Glomerular endothelial cell (primary cell): Measurements from ENCODE around the gene RBSN. TPM values are rescaled to one million over a fixed set of nuclear protein-coding genes. Genes with fewer than 3 reads are reported as not detected.

ENCODE experiments used
- DNase-seq: peaks from one replicate; pipeline ENCODE4 v3.0.0-alpha.2; 2011; ENCODE audit warnings: low read depth, low spot score; ENCODE audit errors: extremely low read depth
- total RNA-seq: library from RNA; depleted of rRNA; stranded (reverse); fragments of >200 nt; gene quantifications from 2 replicates; pipeline ENCODE4 v1.2.3, GENCODE V29; 2015

RBSN gene
- total RNA-seq, 1 donor from 2014 or later, result 19.7 TPM

DNA sequence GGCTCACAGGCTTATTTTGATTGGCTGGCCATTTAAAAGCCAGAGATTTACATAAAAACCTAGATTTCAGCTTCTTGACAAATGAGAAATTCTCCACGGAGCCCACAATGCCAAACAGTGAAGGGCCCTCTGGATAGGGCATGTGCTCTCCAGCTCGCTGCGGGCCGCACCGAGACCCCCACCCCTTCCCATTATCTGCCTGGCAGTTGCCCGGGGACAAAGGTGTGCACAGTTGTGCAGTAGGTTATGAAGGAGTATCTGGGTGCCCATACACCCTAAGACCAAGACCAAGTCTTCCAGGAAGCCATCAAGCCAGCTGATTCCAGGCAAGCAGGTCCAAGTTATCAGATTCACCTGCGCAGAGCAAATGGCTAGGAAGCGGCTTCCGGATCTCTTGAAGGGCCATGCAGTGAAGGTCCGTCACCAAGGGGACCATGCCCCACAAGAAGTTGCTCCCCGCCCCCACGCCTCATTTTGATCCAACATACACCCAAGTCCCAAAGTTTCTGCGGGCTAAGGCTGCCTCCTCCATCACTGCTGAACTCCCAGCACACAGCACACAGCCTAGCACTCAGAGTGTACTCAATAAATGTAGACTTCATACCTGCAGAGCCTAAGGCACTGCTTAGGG, 35.2 kb downstream of the RBSN start:
- no peak for DNase-seq

DNA sequence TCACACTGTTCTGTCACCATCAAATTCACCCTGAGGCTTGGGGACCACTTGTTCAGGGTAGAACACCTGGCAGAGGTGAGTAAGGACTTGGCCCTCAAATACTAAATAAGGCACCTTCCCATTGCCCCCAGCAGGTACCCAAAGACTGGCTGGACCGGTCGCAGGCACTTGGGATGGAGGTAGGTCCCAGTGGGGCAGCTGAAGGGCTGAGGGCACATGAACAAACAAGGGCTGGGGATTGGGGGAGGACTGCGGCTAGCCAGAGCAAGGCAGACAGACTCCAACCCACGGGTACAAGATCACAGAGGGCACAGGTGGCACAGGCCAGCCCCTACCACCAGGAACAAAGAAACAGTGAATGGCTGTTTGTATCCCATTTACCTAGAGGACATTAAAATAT, 35.7 kb downstream of the RBSN start:
- DNase-seq, result no peak

DNA sequence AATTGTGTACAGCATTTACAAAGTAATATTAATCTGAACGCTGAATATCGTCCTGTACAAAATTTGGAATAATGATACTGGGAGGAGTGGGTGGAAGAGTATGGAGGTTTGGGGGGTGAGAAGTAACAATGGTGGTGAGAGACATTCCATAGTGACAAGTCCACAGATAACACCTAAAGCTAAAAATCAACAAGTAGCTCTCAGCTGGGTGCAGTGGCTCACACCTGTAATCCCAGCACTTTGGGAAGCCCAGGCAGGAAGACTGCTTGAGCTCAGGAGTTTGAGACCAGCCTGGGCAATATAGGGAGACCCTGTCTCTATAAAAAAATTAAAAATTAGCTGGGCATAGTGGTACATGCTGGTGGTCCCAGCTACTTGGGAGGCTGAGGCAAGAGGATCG, 38.9 kb downstream of the RBSN start:
- no peak for DNase-seq

DNA sequence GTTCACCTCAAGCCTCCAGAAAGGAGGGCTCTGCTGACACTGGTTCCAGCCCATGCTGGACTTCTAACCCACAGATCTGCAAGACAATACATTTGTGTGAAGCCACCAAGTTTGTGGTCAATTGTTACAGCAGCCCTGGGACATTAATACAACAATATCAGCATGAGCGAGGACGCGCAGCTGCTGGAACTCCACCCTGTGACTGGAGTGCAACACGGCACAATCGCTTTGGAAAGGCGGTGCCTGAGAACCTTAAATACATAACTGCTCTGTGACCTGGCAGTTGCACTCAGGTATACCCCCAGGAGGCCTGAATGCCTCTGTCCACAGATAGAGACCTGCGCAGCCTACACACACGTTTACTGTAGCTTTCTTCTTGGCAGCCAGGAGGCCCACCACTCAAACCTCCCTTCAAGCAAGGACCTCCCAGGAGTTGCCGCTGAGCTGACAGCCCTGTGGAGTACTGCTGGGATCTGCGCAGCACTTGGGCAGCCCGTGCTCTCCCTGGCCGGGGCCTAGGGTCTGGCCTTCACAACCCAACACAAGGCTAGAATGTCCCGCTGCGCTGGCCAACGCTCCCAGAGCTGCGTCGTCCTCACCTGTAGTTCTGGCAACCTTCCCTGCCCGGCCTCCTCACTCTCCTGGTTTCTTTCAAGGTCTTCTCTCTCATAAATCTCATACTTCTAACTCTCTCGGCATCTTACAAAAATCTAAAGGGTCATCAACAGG, 42.1 kb downstream of the RBSN start:
- DNase-seq, result no peak

DNA sequence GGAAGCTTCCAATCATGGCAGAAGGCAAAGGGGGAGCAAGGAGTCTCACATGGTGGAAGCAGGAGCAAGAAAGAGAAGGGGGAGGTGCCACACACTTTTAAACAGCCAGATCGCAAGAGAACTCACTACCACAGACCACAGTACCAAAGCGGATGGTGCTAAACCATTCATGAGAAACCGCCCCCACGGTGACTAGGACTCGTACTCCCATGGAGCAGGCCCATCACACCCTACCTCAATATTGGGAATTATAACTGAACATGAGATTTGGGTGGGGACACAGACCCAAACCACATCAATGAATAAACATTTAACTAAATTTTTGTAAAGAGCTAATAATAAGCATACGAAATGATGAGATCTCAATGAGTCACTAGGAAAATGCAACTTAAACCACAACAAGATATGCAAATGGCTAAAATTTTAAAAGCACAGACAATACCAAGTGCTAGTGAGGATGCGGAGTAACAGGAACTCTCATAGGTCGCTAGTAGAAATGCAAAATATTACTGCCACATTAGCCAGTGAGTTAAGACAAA, 43.9 kb downstream of the RBSN start:
- DNase-seq, result no peak

DNA sequence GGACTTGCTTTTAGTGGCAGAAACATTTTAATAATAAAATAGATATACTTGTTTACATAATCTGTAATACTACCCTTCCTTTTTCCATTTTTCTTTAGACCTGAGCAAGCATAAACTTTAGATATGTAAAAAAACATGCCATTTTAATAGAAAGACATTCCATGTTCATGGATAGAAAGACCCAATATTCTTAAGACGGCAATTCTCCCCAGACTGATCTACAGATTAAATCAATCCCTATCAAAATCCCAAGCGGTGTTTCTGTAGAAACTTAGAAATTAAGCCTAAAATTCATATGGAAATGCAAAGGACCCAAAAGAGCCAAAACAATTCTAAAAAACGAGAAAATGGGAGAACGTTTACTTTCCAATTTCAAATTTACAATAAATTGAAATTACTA, 45.4 kb downstream of the RBSN start:
- DNase-seq, result no peak

DNA sequence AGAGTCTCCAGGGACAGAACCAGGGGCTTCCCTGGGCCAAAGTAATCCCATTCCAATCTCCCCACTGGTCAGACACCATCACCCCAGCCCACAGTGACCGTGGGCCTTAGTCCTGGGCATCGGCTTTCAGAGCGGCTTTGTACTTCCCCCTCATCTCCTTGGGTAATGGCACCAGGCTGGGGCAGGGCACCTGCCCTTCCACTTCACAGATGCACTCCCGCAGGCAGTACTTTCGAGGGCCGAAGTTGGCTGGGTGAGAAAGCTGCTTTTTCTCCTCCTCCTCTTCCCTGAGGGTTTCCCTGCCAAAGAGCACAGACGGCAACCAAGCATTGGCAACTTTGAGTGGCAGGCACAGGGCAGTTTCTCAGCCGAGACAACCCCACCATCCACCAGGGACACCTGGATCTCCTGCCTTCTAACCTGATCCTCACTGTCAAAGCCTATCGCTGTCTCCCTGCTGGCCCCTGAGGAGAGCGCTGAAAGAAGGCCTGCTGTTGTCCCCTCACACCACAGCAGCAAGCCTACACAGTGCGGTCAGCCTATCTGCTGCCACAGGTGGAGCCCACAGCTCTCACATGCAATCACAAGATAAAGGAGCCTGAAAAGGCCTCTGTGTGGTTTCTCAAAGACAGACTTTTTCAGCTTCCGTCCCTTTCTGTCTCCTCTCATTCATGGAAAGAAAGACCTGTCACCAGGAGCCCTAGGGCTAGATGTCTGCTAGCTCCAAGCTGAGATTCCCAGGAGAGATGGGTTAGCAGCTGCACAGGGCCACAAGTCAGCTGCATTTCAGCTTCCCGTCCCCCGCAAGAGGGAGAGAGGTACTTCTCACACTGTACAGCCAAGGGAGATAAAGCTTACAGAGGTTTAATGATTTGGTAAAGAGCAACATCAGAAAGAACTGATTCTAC, 46.4 kb downstream of the RBSN start:
- DNase-seq, result no peak

DNA sequence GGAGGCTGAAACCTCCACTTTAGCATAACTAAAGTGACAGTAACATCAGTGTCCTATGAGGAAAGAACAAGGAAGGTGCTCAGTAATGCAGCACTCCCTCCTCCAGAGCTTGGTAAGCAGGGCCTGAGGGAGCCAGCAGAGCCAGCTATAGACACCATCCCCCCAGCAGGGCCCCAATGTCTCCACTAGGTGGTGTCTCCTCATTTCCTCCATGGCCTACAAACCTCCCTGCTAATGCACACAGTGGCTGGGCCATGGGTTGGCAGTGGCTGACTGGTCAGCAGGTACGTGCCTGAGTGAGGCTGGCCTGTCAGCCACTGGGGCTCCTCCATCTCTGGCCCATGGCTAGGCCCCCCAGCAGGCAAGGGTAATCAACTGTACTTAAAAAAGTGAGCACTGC, 47.4 kb downstream of the RBSN start:
- no peak for DNase-seq

DNA sequence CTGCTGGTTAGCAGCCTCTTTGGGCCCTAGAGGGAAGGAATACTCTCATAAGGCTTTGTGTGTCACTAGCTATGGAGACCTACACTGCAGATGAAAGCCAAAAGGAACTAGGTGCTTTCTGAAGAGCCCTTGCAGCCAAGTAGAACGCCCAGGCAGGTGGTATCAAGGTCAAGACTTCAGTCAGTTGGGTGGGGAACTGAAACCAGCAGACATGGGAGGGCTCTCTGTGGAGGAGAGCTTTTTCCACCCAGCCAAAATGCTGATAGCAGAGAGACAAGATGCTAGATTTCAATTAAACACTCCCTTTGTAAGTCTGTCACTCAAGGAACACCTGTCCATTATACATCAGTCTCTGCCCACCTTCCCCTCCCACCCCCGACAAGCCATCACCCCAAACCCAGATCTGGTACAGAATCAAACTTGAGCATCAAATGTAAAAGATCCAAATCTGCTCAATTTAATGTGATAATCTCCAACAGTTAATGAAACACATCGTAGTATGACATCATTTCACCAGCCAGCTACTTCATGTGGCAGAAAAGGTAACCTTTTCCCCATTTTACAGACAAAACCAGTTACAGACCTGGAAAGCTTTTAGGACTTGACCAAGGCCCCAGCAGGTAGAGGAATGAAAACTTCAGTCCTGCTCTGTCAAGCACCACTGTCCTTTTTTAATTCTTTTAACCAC, 48.4 kb downstream of the RBSN start:
- no peak for DNase-seq

DNA sequence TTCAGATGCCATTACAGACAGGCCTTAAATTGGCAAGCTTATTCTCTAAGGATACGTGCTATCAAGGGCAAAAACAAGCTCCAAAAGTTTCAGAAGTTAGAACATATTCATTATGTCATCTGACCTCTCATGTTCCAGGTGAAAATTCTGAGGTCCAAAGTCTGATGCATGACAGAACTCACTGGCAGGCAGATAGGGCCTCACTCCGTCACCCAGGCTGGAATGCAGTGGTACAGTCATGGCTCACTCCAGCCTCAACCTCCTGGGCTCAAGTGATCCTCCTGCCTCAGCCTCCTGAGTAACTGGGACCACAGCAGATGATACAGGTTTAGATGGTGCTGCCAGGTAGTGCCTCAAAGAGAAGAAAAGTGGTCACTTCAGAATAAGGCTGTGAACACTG, 49.4 kb downstream of the RBSN start:
- DNase-seq, result no peak

DNA sequence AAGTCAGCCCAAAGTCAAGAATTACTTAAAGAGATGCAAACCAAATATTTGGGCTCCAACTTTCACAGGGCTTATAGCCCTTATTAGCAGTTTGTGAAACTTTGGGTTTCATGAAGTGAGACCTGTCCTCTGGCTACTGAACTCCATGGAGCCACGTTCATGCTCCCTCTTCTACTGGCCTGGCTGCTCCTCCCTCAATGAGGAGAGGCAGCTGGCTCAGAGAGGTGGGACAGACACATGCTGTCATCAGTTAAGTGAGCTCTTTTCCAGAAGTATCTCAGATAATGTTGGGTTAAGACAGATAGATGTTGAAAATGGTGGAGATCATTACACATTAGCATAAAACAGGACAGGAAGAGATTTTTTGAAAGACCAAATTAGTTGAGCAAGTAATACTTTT, 53.3 kb downstream of the RBSN start:
- no peak for DNase-seq

DNA sequence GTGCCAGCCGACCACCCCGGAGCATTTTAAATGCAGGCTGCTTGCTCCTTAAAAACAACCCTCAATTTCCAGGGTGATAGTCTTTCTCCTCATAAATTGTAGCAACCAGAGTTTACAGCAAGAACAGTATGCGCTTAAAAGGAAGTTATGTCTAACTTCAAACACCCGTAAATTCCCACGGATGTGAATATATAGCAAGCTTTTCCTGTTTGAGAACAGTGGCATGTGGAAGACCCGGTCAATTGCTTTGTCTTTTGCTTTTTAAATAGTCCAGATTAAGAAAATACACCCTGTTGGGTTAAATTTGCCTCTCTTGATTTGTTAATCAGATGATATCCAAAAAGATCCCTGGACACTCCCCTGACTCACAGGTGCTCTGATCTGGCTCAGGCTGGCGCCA, 54.6 kb downstream of the RBSN start:
- no peak for DNase-seq

DNA sequence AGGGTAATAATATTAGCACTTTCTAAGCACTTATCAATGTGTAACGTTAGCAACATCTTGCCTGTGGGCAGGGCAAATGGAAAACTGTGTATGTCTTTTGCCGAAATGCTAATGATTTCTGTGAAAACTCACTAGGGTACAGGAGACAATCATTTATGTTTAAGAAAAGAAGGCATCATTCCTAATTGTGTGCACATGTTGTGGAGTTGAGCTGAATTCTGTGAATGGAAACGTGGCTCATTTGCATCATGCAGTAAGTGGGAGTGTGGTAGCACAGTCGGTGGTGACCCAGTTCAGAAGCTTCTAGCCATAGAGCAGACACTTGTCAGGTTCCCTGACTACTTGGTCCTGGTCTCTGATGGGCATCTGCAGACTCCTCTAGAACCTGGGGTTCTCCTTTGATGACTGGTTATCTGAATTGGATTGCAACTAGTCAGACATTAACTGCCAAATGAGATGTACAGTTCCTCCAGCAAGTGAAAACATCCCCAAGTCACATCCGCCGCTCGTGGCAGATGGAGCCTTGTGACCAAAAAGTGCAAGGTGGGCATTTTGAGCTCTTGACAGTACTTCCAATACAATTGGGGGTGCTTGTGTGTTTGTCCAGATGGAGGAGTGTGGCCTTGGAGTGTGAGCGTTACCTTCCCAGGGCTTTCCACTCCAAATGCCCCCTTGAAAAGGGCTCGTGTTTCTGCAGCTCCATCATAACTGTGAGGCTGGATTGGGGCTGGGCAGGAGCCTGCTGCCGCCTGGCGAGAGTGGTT, 55.4 kb downstream of the RBSN start:
- no peak for DNase-seq

DNA sequence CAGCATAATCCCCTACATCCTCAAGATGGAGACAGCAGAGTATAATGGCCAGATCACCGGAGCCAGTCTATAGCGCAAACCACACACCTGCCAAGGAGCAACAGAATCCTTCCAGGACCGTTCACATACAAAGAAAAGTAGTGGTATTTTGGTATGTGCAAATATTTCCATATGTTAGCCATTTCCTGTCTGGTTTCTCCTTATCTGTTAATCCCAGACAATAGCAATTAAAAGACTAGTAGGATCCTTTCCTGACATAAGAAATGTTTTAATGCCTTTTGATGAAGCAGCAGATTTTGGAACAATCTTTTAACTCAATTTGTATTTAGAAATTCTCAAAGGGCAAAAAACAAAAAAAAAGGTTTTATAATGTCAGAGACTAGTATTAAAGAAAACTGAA, 56.0 kb downstream of the RBSN start:
- no peak for DNase-seq

DNA sequence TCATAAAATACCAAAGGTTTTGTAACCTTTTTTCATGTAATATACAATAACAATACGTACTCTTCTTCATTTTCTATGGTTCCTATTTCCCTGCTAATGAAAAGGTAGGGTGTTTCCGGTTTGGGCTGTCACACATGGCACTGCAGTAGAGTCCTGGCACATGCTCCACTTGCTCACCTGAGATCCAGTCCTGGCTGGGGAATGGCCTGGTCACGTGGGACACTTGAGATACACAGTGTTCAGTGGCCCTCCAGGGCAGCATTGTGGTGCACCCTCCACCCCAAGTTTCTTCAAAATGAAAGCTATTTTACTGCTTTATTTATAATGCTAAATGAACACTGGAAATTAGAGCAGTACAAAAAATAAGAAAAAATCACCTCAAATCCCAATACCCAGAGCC, 57.0 kb downstream of the RBSN start:
- DNase-seq, result no peak

DNA sequence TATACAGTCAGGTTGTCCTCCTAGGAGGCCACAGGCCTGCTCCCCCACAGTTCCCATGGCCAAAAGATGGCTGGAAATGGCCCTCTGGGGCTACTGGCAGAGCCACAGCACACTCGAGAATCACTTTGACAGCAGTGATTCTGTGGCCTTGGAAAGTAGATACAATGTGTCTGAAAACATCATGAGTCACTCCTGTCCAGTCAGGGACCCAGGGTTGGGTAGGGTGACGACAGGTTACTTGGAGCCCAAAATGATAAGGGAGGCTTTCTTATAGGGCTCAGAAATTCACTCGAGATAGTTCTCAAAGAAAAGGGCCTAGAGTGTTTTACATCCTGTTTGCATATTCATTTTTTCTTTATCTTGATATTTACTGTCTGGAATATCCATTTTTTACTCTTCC, 58.1 kb downstream of the RBSN start:
- DNase-seq, result no peak

DNA sequence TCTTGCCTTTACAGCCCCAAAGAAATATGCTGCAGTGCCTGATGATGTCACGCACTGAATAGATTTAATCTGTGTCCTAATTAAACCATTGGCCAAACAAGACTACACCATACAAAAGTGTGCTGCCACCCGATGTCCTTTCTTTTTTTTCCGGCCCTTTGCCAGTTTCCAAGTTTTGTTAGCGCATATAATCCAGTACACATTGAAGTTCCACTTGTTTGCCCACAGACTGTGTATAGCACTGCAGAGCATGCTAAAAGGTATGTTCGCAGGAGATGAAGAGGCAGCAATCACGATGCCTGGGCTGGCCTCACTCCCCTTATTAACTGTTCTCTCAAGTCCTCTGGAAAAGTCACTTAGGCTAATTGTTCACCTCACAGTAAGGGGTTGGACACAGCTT, 60.6 kb downstream of the RBSN start:
- DNase-seq, result no peak

DNA sequence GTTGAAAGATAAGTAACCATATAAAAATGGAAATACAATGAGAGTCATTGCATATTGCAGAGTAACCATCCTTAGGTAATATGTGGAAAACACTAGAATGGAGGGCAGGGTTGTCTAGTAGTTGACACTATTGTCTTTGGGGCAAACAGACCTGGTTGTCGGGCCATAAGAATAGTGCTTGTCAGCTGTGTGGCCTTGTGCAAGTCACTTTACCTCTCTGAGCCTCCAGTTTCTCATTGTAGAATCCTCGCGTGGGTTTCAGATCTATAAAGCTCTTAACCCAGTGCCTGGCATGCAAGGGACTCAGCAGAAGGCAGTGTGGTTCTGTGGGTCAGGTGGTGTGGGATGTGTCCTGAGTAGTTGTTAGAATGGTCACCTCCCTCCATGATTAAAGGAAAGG, 65.8 kb downstream of the RBSN start:
- DNase-seq, result no peak

DNA sequence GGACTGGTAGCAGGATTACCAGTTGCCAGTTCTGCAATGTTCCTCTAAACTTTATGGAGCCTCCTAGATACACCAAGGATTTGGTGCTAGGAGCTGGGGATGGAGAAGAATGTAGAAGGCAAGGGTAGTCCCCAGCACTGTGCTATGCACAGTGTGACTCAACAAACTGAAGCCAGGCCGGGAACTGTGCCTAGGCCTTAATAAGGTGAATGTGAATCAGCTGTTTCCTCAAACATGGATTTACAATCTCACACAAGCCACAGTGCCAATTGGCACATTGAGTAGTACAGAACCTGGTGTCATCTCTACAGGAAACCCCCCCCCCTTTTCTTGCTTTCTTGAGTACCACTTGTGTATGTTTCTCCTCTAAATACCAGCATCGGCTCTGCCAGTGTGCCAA, 66.3 kb downstream of the RBSN start:
- no peak for DNase-seq

DNA sequence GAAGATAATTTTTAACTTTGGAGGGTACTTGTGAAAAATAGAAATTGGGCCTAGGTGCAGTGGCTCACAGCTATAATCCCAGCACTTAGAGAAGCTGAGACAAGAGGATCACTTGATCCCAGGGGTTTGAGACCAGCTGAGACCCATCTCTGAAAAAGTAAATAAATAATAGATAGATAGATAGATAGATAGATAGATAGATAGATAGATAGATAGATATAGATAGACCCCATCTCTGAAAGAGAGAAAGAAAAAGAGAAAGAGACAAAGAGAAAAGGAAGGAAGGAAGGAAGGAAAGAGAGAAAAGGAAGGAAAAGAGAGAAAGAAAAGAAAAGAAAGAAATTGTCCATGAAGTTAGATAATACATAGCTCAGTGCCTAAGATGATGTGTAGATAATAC, 69.3 kb downstream of the RBSN start:
- no peak for DNase-seq
